ENCODE measurements around the gene PIR. TPM values are rescaled to one million over a fixed set of nuclear protein-coding genes. Genes with fewer than 3 reads are reported as not detected.

Gene PIR
- total and polyA plus RNA-seq, 9 of the 15 experiments (the other 6 are each of a cell fraction or from before 2014, with no cell fraction given), result 7.5 to 29.8 (median 11.5) TPM

- H2AFZ ChIP-seq (ENCODE audit: low read depth, low read length), result no peak overlapping the region
- H3K79me2 ChIP-seq (ENCODE audit: control insufficient read depth, insufficient read depth, low read length), result no peaks in the 10 kb centered on the region
Measured at GRCh38 chrX:15475021-15475420, 18.1 kb downstream of the PIR start.

More at GRCh38 chrX:15475021-15475420, 18.1 kb downstream of the PIR start:
- WGBS (ENCODE audit: insufficient coverage, low coverage, missing lambda C conversion rate), result 46% methylated on average over 5 of the region's 5 CpGs
- Histone ChIP-seq H3K9me1 (ENCODE audit: control insufficient read depth, insufficient read depth, low read length) (no peaks in the 10 kb centered on the region), H3K4me1 (replicated peaks in 1 of 2; ENCODE audit: control insufficient read depth in 2 of 2, insufficient read depth in 2 of 2, low read length in 2 of 2) (peaks cover 0 to 4% of the 10 kb centered on the region in 2 experiments; a peak in 1 of 5 replicates), H3K9ac (ENCODE audit: insufficient read depth in 1 of 2, low read depth in 2 of 2, low read length in 2 of 2) (no peak overlapping the region), H3K4me3 (no peak overlapping the region), H3K4me2 (ENCODE audit: insufficient read depth, low read length) (no peak overlapping the region), H4K20me1 (replicated peaks; ENCODE audit: control insufficient read depth, insufficient read depth, low read length) (no peaks in the 10 kb centered on the region), H3K36me3 (ENCODE audit: control insufficient read depth, insufficient read depth, low read length) (peaks cover 3% of the 10 kb centered on the region; the same call in 1 of the 3 replicates), H3K9me3 (replicated peaks; ENCODE audit: control insufficient read depth, insufficient read depth, low read depth, low read length) (no peaks in the 10 kb centered on the region), H3K27me3 (ENCODE audit: control insufficient read depth in 2 of 2, insufficient read depth in 2 of 2, low read length in 2 of 2) (no peaks in the 10 kb centered on the region), H3K27ac (ENCODE audit: extremely low read depth, low read depth, low read length) (no peak overlapping the region)
- no peak for ATAC-seq
- no peak for FAIRE-seq
- TF ChIP-seq CAMTA2 (CRISPR knock-in tag; conservative IDR thresholded peaks at IDR 0.05) (no peak), RBM15 (IDR thresholded peaks at IDR 0.05; ENCODE audit: insufficient read depth, low read length) (no peak), SNRNP70 (optimal IDR thresholded peaks at IDR 0.05; ENCODE audit: low read depth, low read length) (no peak), ZBTB12 (CRISPR knock-in tag; IDR thresholded peaks at IDR 0.05) (no peak), WHSC1 (IDR thresholded peaks at IDR 0.05; ENCODE audit: low read length) (no peak), RBM22 (IDR thresholded peaks at IDR 0.05; ENCODE audit: low read depth, low read length, poor library complexity, severe bottlenecking) (no peak), TFAP4 (CRISPR knock-in tag; IDR thresholded peaks at IDR 0.05; ENCODE audit: borderline replicate concordance) (no peak), AFF1 (IDR thresholded peaks at IDR 0.05; ENCODE audit: low read depth in 1 of 2, partially characterized antibody in 2 of 2) (no peak), LCOR (CRISPR knock-in tag; IDR thresholded peaks at IDR 0.05) (no peak), HNRNPLL (IDR thresholded peaks at IDR 0.05; ENCODE audit: low read depth, low read length, poor library complexity, severe bottlenecking) (no peak), SMAD4 (CRISPR knock-in tag; conservative IDR thresholded peaks at IDR 0.05) (no peak), SAP30 (IDR thresholded peaks at IDR 0.05; ENCODE audit: borderline replicate concordance, insufficient read depth, low read depth, low read length, poor library complexity, severe bottlenecking) (no peak), ZNF124 (CRISPR knock-in tag; IDR thresholded peaks at IDR 0.05) (no peak), ZNF274 (IDR thresholded peaks at IDR 0.05; ENCODE audit: borderline replicate concordance, low read depth, low read length) (no peak)
- no TSS peak for BruUV-seq (replicated peaks)
- ChIA-PET CTCF (ENCODE audit: low intra/inter-chr PET ratio) (no interaction called here), POLR2A (no interaction called here)
- intact Hi-C loops (cut with micrococcal nuclease), result no loop called here
- in situ Hi-C loops (cut with MboI), result loop anchor here (10.0 kb wide), 1 partner anchor 190 kb away; the partner anchor contains the start of gene CLTRN
- no peak for DNase-seq (ENCODE audit: extremely low read depth in 1 of 4, low spot score in 3 of 4)
